Measurements from ENCODE around the gene DPEP1. TPM values are rescaled to one million over a fixed set of nuclear protein-coding genes. Genes with fewer than 3 reads are reported as not detected.
"Not testable (repeated sequence)": the region's sequence is repeated elsewhere in the genome, so short reads cannot be mapped to it uniquely, and the experiment has no call there.

DPEP1 gene
- total RNA-seq, 1 experiment from 2014 or later, result not detected

GRCh38 chr16:89646270-89646669 lies 32.8 kb downstream of the DPEP1 start:
- no peaks in the 10 kb centered on the region for H3K27me3 ChIP-seq
- H3K4me3 ChIP-seq, result no peak overlapping the region
- H3K9me3 ChIP-seq, result no peaks in the 10 kb centered on the region
- H3K36me3 ChIP-seq, result 0 out of 2 replicates have a peak, but pooled peaks cover 2% of the 10 kb centered on the region
- DNase-seq, result no peak

- Histone ChIP-seq H3K9me3 (no peaks in the 10 kb centered on the region), H3K27me3 (no peaks in the 10 kb centered on the region), H3K36me3 (0 out of 2 replicates have a peak, but pooled peaks cover 2% of the 10 kb centered on the region), H3K4me3 (no peak overlapping the region)
- DNase-seq, result no peak
Observed at GRCh38 chr16:89646906-89647305, 33.5 kb downstream of the DPEP1 start.

- Histone ChIP-seq H3K36me3 (peaks cover 2% of the 10 kb centered on the region; the same call in 1 of the 2 replicates), H3K4me3 (no peak overlapping the region), H3K9me3 (no peaks in the 10 kb centered on the region), H3K27me3 (no peaks in the 10 kb centered on the region)
- no peak for DNase-seq
Observed at GRCh38 chr16:89651584-89651983, 38.1 kb downstream of the DPEP1 start.

GRCh38 chr16:89653656-89654295 lies 40.3 kb downstream of the DPEP1 start:
- Histone ChIP-seq H3K27me3 (no peaks in the 10 kb centered on the region), H3K4me3 (no peak overlapping the region), H3K36me3 (no peaks in the 10 kb centered on the region; the same call in 1 of the 2 replicates), H3K9me3 (no peaks in the 10 kb centered on the region)
- DNase-seq, result no peak

GRCh38 chr16:89655062-89655643 lies 41.7 kb downstream of the DPEP1 start:
- Histone ChIP-seq H3K36me3 (peaks cover 5% of the 10 kb centered on the region), H3K4me3 (no peak overlapping the region), H3K27me3 (no peaks in the 10 kb centered on the region), H3K9me3 (no peaks in the 10 kb centered on the region)
- DNase-seq, result no peak

GRCh38 chr16:89656435-89657121 lies 43.1 kb downstream of the DPEP1 start:
- no peaks in the 10 kb centered on the region for H3K27me3 ChIP-seq
- H3K9me3 ChIP-seq, result no peaks in the 10 kb centered on the region
- peak overlapping the region; percentile 87 for H3K4me3 ChIP-seq
- H3K36me3 ChIP-seq, result peaks cover 16% of the 10 kb centered on the region
- DNase-seq, result no peak

- Histone ChIP-seq H3K4me3 (peak within 1 kb of the TSS; percentile 87), H3K36me3 (peaks cover 21% of the 10 kb centered on the region)
Observed at GRCh38 chr16:89657442-89658220, 44.2 kb downstream of the DPEP1 start, which contains the start of the genes CHMP1A and SPATA33. CHMP1A (minus strand) TSS chr16:89657708; CDS start chr16:89657588, 120 bp downstream. SPATA33 (plus strand) TSS chr16:89657836; CDS start chr16:89657912, 76 bp downstream.

GRCh38 chr16:89658221-89658879 lies 44.9 kb downstream of the DPEP1 start:
- peak; percentile 13 for DNase-seq
- H3K36me3 ChIP-seq, result peaks cover 22% of the 10 kb centered on the region
- no peaks in the 10 kb centered on the region for H3K27me3 ChIP-seq
- no peaks in the 10 kb centered on the region for H3K9me3 ChIP-seq
- peak overlapping the region; percentile 87 for H3K4me3 ChIP-seq

More at GRCh38 chr16:89657442-89658220, 44.2 kb downstream of the DPEP1 start, which contains the start of the genes CHMP1A and SPATA33:
- peak; percentile 78 for DNase-seq
- no peaks in the 10 kb centered on the region for H3K9me3 ChIP-seq
- no peaks in the 10 kb centered on the region for H3K27me3 ChIP-seq

GRCh38 chr16:89660146-89660545 lies 46.7 kb downstream of the DPEP1 start:
- Histone ChIP-seq H3K9me3 (no peaks in the 10 kb centered on the region), H3K4me3 (no peak overlapping the region), H3K27me3 (no peaks in the 10 kb centered on the region), H3K36me3 (peaks cover 23% of the 10 kb centered on the region)
- DNase-seq, result no peak

GRCh38 chr16:89661215-89661614 lies 47.8 kb downstream of the DPEP1 start:
- Histone ChIP-seq H3K4me3 (no peak overlapping the region), H3K27me3 (no peaks in the 10 kb centered on the region), H3K36me3 (peaks cover 23% of the 10 kb centered on the region), H3K9me3 (no peaks in the 10 kb centered on the region; the same call in 1 of the 2 replicates)
- no peak for DNase-seq

- not testable (repeated sequence) for H3K27me3 ChIP-seq, H3K9me3 ChIP-seq, H3K4me3 ChIP-seq, DNase-seq
- peaks cover 23% of the 10 kb centered on the region for H3K36me3 ChIP-seq
Observed at GRCh38 chr16:89664238-89664637, 50.8 kb downstream of the DPEP1 start.

GRCh38 chr16:89667000-89667399 lies 53.6 kb downstream of the DPEP1 start:
- not testable (repeated sequence) for H3K9me3 ChIP-seq, H3K4me3 ChIP-seq, H3K27me3 ChIP-seq, H3K36me3 ChIP-seq
- peak; percentile 42 for DNase-seq

- Histone ChIP-seq H3K4me3 (no peak overlapping the region), H3K27me3 (no peaks in the 10 kb centered on the region), H3K9me3 (no peaks in the 10 kb centered on the region; the same call in 1 of the 2 replicates), H3K36me3 (peaks cover 2% of the 10 kb centered on the region; the same call in 1 of the 2 replicates)
- DNase-seq, result no peak
Observed at GRCh38 chr16:89667633-89668032, 54.2 kb downstream of the DPEP1 start.

GRCh38 chr16:89668790-89669158 lies 55.3 kb downstream of the DPEP1 start:
- no peaks in the 10 kb centered on the region; the same call in 1 of the 2 replicates for H3K9me3 ChIP-seq
- H3K27me3 ChIP-seq, result no peaks in the 10 kb centered on the region
- H3K4me3 ChIP-seq, result no peak overlapping the region
- no peak for DNase-seq
- no peaks in the 10 kb centered on the region for H3K36me3 ChIP-seq

GRCh38 chr16:89669755-89670154 lies 56.3 kb downstream of the DPEP1 start:
- Histone ChIP-seq H3K4me3 (no peak overlapping the region), H3K9me3 (no peaks in the 10 kb centered on the region; the same call in 1 of the 2 replicates), H3K36me3 (no peaks in the 10 kb centered on the region), H3K27me3 (no peaks in the 10 kb centered on the region)
- no peak for DNase-seq

Measured in MG63 (cell line).